Inflammatory macrophage treated with lipopolysaccharide for 1 hour (primary cell): ENCODE data around the gene TOP3A.
A peak's percentile ranks its signal among the peaks of the same experiment; 100 is the strongest.
"Not testable (repeated sequence)": the region's sequence is repeated elsewhere in the genome, so short reads cannot be mapped to it uniquely, and the experiment has no call there.

Experiments
- DNase-seq, 2 donors: peaks; one replicate each; pipeline ENCODE4 v3.0.0-alpha.2; 2020 to 2022

Gene TOP3A

DNA sequence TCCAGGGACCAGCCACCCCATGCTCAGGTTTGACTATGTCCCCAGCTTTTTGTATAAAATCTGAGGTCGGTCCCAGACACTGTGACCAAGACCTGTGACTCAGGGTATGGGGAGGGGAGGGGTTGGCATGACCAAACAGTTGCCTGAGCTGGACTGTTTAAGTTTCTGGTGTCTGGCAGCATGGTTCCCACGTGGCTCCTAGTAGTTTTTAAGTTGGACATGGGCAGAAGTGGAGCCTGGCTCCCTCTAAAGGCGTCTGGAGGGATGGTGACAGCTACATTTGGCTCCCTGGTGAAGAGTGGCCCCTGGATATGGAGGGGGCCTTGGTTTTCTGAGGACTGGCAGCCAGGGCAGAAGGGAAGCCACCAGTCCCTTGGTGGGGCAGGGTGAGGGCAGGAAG lies 8.2 kb upstream of the TOP3A start:
- DNase-seq: no peak

GRCh38 chr17:18322522-18322921 lies 7.7 kb upstream of the TOP3A start:
- DNase-seq: no peak

GRCh38 chr17:18321309-18321708 lies 6.5 kb upstream of the TOP3A start:
- no peak for DNase-seq

DNA sequence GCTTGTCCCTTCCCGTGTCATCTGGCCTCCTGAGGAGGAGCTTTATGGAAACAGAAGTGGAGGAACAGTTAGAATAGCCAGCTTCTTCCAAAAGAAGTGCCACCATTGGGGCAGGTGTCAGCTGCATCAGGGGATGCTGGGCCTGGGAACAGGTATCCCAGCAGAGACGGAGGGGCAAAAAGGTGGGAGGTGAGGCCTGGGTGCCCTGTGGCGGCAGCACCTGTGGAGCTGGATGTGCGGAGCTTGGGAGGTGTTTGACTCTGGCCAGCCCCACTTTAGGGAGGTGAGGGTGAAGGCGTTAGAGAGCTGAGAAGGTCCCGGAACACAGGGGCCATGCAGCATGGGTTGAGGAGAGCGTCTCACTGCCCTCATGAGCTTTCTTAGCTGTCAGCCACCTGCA lies 5.5 kb upstream of the TOP3A start:
- no peak for DNase-seq

- peak in 1 of 2 donors; percentile 19 for DNase-seq
Observed at GRCh38 chr17:18319604-18320256, 4.9 kb upstream of the TOP3A start.

DNA sequence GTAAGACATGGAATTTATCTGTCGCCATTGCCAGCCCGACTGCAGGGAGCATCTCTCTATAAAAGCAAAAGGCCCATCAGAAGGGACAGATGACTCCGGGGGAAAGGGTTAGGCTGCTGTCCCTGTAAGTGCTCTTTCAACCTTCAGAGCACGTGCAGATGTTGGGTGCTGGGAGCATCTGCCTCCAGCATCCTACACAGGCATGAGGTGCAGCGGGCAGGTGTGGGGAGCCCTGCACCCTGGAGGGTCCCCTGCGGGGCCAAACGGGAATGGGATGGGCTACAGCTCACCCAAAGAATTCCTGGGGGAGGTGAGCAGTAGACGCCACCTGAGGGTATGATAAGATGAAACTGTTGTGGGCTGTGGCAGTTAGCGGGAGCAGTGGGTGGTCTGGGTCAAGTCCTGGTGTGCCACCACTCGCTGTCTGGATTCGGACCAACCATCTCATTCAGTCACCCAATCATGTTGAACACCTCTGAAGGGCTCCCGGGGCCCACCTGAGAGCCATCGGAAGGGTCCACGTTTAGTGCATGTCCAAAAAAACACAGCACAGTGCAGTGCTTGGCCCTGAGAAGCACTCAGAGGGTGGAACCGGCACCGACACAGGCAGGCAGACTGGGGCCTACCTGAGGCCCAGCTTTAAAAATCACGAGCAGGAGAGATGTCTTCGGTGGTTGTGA lies 4.1 kb upstream of the TOP3A start:
- DNase-seq: no peak

DNA sequence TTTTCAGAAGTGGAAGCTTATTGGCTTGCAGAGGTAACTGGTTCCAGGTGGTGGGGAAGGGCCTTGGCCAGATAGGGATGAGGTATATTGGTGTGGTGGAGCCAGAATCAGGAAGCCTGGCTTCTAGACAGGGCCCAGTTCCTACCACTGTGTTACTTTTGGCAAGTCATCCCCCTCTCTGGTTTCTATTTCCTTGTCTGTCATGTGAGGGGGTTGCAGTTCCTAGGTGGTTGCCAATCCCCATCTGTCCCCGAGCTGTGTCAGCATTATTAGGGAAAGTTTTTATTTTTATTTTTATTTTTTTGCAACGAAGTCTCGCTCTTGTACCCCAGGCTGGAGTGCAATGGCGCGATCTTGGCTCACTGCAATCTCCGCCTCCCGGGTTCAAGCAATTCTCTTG lies 3.3 kb upstream of the TOP3A start:
- peak in 1 of 2 donors; percentile 34 for DNase-seq

- no peak for DNase-seq
Observed at GRCh38 chr17:18315961-18316360, 1.2 kb upstream of the TOP3A start.

GRCh38 chr17:18315562-18315922 lies 748 bp upstream of the TOP3A start:
- DNase-seq: peak; percentile 57 to 71

- DNase-seq: no peak
Observed at GRCh38 chr17:18314059-18314730, 599 bp downstream of the TOP3A start.

- DNase-seq: no peak
Observed at GRCh38 chr17:18309202-18309601, 5.6 kb downstream of the TOP3A start.

GRCh38 chr17:18303206-18303605 lies 11.6 kb downstream of the TOP3A start:
- DNase-seq: not testable (repeated sequence)

DNA sequence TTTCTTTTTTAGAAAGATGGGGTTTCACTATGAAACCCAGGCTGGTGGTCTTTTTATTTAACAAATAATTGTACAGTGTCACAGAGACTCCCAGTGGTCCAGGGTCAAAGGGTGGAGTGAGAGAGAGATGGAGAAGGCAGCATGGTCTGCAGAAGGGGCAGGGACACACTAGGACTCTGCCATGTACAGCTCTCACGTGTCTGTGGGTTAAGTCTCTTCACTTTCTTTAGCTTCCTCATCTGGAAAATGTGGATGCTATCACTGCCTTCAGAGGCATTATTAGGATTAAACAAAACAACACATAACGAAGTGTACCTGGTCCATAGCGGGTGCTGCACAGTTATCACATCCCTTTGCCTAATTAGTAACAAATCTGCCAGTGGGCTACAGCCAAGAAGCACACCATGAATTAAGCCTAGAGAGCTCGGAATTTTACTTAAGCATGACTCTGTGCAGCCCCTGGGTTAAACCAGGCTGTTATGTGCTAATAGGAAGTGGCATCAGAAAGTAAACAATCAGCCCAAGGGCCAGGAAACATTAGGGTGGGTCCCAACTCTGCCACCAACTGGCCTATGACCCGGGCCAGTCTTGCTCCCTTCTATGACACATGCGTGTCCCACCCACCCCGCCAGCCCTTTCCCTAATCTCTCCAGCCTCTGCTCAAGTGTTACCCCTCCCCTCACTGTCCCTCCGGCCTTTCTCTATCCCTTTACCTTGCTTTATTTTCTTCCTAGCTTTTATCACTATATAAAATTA lies 13.9 kb downstream of the TOP3A start:
- peak; percentile 25 to 30 for DNase-seq

DNA sequence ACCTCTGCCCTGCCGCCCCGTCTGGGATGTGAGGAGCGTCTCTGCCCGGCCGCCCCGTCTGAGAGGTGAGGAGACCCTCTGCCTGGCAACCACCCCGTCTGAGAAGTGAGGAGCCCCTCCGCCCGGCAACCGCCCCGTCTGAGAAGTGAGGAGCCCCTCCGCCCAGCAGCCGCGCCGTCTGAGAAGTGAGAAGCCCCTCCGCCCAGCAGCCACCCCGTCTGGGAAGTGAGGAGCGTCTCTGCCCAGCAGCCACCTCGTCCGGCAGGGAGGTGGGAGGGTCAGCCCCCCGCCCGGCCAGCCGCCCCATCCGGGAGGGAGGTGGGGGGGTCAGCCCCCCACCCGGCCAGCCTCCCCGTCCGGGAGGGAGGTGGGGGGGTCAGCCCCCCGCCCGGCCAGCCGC lies 16.7 kb downstream of the TOP3A start:
- DNase-seq: not testable (repeated sequence)

DNA sequence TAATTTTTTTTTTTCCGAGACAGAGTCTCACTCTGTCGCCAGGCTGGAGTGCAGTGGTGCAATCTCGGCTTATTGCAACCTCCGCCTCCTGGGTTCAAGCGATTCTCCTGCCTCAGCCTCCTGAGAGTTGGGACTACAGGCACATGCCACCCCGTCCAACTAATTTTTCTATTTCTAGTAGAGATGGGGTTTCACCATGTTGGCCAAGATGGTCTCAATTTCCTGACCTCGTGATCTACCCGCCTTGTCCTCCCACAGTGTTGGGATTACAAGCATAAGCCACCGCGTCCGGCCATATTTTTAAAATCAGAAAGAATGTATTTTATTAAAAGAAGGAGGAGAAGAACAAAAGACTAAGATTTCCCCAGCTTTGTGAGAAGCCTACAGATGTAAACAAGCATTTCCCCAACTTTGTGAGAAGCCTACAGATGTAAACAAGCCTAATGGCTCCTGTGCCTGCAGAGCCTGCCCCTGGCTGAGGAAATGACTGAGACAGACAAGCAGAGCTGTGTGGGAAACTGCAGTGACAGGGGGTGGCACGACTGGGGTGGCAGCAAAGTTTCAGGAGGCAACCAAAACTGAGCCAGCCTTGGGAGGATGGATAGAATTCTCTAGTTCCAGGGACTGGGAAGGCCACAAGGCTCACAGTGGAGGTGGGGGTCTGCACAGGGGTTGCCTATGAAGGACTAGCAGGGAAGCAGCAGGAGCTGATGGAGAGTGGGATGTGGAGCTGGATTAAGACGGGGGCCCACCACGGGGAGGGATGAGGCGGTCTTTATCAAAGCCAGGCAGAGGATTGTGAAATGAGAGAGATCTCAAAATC lies 22.9 kb downstream of the TOP3A start:
- no peak for DNase-seq

DNA sequence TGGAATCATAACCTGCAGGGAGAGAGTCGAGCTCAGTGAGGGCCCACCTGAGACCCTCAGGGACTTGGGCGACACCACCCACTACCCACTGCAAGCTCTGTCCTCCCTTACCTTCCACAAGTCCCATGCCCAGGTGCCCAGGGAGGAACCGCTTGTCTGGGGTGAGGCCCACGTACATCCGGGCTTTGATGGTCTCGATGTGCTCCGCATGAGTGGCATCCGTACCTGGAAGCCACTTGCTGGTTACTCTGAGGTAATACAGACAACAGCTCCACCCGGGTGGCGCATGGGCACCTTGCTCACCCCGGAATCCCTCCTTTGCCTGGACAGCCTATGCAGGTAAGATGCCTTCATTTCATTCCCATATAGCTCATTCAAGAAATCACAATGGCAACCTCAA lies 29.5 kb downstream of the TOP3A start:
- DNase-seq: no peak

GRCh38 chr17:18281788-18282187 lies 33.0 kb downstream of the TOP3A start:
- DNase-seq: no peak

DNA sequence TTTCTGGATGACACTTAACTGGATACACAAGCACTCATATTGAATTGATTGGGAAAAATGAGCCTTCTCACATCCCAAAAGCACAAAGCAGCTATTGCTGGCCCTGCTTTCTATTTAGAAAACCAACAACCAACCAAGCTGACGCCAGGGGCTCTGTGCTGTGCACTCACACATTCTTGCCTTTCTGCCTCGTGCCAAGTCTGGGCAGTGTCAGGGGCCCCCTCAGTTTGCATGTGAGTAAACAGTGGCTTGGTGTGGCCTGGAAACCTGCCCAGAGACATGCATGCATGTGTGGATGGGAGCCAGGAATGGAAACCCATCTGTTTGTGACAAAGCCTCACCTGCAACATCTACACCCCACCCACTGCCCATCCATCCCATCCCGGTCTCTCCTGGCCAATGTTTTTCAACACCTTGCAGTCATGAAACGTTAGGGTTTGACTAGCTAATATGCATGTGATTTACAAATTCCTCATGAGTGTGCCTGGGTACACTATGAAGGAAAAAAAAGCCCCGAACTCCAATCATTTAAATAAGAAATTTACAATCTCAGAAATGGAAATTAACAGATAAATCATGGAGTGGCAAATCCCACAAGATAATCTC lies 33.9 kb downstream of the TOP3A start:
- DNase-seq: no peak

GRCh38 chr17:18280249-18280648 lies 34.5 kb downstream of the TOP3A start:
- DNase-seq: no peak

- no peak for DNase-seq
Observed at GRCh38 chr17:18278867-18279266, 35.9 kb downstream of the TOP3A start.

DNA sequence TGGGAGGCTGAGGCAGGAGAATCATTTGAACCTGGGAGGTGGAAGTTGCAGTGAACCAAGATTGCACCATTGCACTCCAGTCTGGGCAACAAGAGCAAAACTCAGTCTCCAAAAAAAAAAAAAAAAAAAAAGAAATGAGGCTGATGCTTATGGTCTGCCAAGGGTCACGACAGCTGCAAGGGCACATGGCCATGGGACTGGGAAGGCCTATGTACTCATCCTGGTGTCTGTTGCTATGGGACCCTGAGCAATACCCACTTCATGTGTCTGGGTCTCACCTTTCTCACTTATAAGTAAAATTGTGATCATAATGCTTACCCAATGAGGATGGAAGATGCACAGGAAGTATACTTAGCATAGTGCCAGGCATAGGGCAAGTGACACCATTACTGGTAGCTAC lies 37.7 kb downstream of the TOP3A start:
- no peak for DNase-seq
